Activated CD4-positive, alpha-beta T cell treated with anti-CD3 and anti-CD28 coated beads, Interleukin-2, amount 50 U/mL, for 24 hours (primary cell): ENCODE data around the gene EFCAB10.
"Not testable (repeated sequence)": the region's sequence is repeated elsewhere in the genome, so short reads cannot be mapped to it uniquely, and the experiment has no call there.

Experiments used
- DNase-seq, 2 donors: peaks; one replicate each; pipeline ENCODE4 v3.0.0-alpha.2; 2020; ENCODE audit warnings: low read depth in 1 of 2, low spot score in 1 of 2

EFCAB10 gene

DNA sequence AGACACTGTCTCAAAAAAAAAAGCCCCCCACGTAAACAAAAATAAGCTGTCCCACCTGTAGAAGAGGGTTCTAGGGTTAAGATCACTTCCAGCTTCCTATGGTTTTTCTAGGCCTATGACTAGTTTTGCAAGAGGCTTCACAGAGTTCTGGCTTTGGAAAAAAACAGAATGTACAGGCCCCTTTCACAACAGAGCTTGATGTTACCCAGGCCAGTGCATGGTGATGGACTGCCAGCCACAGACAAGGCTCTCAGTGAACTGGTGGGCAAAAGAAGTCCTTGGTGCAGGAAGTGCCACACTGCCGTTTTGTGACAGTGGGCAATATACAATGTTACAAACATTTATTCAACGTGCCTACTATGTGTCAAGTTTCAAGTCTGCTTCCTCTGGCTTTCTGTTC lies 18.3 kb upstream of the EFCAB10 start:
- DNase-seq, result no peak

GRCh38 chr7:105599080-105599479 lies 17.8 kb upstream of the EFCAB10 start:
- DNase-seq, result not testable (repeated sequence)

DNA sequence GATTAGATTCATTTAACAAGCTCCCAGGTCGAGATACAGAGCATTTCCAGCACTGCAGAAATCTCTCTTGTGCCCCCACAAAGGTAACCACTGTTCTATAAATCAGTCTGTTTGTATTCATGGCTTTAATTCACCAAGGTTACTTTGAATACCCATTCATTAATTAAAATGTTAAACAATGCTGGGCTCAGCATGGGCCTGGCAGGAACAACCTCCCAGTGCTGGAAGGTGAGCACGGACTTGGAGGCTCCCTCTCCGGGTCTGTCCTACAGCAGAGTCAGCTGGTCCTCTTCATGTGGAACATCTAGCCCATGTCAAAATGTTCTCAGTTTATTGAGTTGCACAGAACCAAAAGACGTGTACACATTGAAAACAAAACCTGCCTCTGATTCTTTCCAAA lies 15.6 kb upstream of the EFCAB10 start:
- no peak for DNase-seq

- DNase-seq, result no peak
Observed at GRCh38 chr7:105594034-105594433, 12.7 kb upstream of the EFCAB10 start.

DNA sequence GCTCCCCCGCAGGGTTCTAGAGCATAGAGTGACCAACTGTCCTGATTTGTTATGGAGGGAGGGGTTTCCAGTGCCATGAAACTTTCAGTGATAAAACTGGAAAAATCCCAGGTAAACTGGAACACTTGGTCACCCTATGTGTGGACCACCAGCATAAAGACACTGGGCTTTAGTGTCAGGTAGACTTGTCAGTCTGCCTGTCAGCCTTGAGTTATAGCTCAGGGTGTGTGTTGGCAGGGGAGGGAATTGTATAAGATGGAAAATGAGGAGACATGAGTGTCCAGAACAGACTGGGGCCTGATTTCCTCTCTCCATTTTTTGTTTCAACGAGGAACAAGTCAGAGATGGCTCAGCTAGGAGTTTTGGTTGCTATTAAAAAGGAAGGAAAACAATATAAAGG lies 10.2 kb upstream of the EFCAB10 start:
- no peak for DNase-seq

DNA sequence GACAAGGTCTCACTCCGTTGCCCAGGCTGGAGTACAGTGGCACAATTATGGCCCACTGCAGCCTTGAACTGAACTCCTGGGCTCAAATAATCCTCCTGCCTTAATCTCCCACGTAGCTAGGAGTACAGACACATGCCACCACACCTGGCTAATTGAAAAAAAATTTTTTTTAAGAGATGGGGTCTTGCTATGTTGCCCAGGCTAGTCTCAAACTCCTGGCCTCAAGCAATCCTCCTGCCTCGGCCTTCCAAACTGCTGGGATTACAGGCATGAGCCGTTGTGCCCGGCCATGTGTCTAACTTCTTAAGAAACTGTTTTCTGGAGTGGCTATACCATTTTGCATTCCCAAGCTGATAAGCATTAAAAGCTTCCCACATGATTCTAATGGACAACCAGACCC lies 9.5 kb upstream of the EFCAB10 start:
- no peak for DNase-seq

DNA sequence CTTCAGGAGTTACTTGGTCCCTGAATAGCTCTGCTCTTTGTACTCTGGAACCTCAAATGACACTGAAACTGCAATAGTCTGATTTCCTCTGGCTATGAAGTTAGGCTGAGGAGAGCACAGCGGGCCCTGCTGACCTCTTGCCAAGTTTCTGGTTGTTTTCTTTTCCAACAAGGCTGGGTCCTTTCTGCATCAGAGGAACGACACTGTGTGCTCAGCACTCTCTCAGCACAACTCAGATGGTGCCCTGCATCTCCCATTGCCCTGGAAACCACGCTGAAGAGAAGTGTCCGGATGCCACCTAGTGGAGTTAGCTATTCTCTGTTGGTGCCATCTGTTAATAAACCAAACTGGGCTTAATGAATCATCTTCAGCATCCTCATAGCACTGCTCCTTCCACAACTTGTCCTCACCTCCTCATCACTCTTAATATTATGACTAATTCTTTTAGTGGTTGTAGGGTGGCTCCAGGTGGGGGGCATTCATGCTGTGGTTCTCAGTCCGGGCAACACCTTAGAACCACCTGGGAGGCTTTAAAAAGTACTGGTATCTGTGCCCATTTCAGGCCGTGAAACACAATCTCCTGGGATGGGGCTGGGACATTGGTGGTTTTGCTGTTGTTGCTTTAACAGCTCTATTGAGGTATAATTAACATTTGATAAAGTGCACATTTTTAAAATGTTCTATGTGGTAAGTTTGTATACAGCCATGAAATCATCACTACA lies 8.2 kb upstream of the EFCAB10 start:
- peak; percentile 5 to 40 for DNase-seq

- DNase-seq, result no peak
Observed at GRCh38 chr7:105587909-105588635, 6.8 kb upstream of the EFCAB10 start.

- DNase-seq, result no peak
Observed at GRCh38 chr7:105585850-105586500, 4.7 kb upstream of the EFCAB10 start.

- DNase-seq, result no peak
Observed at GRCh38 chr7:105584165-105584564, 2.9 kb upstream of the EFCAB10 start.

GRCh38 chr7:105583061-105583460 lies 1.8 kb upstream of the EFCAB10 start:
- DNase-seq, result no peak

GRCh38 chr7:105580022-105580740 lies 1.1 kb downstream of the EFCAB10 start:
- no peak for DNase-seq

DNA sequence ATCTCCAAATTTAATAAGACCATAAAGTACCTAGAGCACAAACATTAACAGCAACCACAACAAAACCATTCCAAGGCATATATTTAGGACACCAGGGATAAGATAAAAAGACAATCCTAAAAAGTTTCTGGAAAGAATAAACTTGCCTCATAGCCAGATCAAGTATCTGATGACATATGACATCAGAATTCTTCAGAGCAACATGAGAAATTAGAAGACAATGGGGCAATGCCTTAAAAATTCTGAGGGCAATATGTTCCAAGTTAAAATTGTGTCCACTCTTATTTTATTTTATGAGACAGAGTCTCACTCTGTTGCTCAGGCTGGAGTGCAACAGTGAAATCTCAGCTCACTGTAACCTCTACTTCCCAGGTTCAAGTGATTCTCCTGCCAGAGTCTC lies 2.8 kb downstream of the EFCAB10 start:
- DNase-seq, result no peak

GRCh38 chr7:105577251-105577650 lies 4.0 kb downstream of the EFCAB10 start:
- DNase-seq, result no peak

DNA sequence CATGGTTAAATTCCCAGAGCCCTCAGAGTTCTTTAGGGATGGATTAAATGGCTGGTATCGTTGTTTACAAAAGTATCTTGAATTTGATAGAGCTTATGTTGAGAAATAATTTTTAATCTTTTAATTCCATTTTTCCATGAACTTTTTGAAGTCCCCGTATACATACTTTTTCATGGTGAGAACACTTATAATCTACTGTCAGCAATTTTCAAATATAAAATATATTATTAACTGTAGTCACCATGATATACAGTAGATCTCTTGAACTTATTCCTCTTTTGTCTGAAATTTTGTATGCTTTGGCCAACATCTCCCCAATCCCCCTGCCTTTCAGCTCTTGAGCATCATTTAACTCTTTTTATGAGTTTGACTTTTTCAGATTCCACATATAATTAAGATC lies 9.4 kb downstream of the EFCAB10 start:
- DNase-seq, result no peak

DNA sequence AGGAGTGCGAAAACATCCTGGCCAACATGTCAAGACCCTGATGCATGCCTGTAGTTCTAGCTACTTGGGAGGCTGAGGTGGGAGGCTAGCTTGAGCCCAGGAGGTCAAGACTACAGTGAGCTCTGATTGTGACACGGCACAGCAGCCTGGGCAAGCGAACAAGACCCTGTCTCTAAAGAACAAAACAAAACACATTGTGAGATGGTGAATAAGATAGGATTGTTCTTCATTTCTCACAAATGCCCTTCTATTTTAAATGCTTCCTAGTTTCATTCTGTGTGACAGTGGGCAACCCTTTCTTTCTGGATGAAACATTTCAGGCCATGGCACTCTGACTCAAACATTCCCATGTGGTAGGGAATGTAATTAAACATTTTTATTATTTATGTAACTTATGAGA lies 13.5 kb downstream of the EFCAB10 start:
- no peak for DNase-seq

DNA sequence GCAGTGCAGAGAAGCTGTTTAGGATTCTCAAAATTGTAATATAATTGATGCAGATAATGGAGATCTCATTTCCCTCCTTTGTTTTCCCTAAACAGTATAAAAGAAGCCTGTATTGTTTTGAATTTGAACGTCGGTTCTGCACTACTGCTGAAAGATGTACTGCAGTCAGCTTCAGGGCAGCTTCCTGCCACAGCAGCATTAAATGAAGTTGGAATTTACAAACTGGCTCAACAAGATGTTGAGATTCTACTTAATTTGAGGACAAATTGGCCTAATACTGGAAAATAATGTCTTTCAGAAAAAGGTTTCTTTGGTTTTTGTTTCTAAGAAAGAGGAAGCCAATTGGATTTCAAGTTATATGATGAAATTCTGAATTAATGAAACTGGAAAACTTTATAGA lies 14.3 kb downstream of the EFCAB10 start:
- DNase-seq, result no peak

DNA sequence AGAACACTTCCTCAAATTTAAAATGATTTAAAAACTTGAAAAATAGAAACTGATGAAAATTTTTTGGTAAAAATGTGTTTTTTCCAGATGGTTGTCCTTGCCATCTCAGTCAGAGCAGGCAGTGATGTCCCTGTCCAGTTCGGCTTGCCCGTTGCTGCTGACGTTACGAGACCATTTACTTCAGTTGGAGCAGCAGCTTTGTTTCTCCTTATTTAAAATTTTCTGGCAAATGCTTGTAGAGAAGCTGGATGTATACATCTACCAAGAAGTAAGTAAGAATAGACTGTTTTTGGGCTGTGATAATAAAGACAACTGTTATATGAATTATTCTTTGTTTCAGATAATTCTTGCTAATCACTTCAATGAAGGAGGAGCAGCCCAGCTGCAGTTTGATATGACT lies 16.1 kb downstream of the EFCAB10 start:
- DNase-seq, result no peak

- no peak for DNase-seq
Observed at GRCh38 chr7:105559926-105560325, 21.4 kb downstream of the EFCAB10 start.

- DNase-seq, result no peak
Observed at GRCh38 chr7:105538339-105538738, 43.0 kb downstream of the EFCAB10 start.

GRCh38 chr7:105532709-105533460 lies 48.4 kb downstream of the EFCAB10 start:
- DNase-seq, result no peak
